SK-N-SH treated with all-trans-retinoic acid at 6 μM for 48 hours (cell line): ENCODE results near the gene PERM1.
"Not testable (repeated sequence)": the region's sequence is repeated elsewhere in the genome, so short reads cannot be mapped to it uniquely, and the experiment has no call there.

Source experiments
- ATAC-seq: fragments of 200-7000 bp; cut with Tn5 transposase; 3 replicates; pipeline ENCODE4 v1.9.1; 2020; ENCODE audit warnings: mild to moderate bottlenecking, moderate library complexity
- CSDC2 ChIP-seq: fragments of 250-450 bp; sonication (Bioruptor Pico); IDR thresholded peaks from 2 replicates; pipeline ENCODE4 v1.5.0; 2020; ENCODE audit warnings: mild to moderate bottlenecking, moderate library complexity
- ESRRG ChIP-seq: fragments of 250-450 bp; sonication (Bioruptor Pico); IDR thresholded peaks from 2 replicates; pipeline ENCODE4 v1.6.1; 2021; ENCODE audit warnings: mild to moderate bottlenecking
- ISL1 ChIP-seq: fragments of 250-450 bp; sonication (Bioruptor Pico); IDR thresholded peaks from 2 replicates; pipeline ENCODE4 v2.1.2; 2022; ENCODE audit warnings: mild to moderate bottlenecking, moderate library complexity
- POU6F1 ChIP-seq: fragments of 250-450 bp; sonication (Bioruptor Pico); IDR thresholded peaks from 2 replicates; pipeline ENCODE4 v1.8.0; 2021; ENCODE audit warnings: low read depth, mild to moderate bottlenecking, moderate library complexity, borderline replicate concordance
- PPARA ChIP-seq: fragments of 250-450 bp; sonication (Bioruptor Pico); IDR thresholded peaks from 2 replicates; pipeline ENCODE4 v1.5.0; 2020; ENCODE audit warnings: mild to moderate bottlenecking, borderline replicate concordance
- SNAI2 ChIP-seq: fragments of 250-450 bp; sonication (Bioruptor Pico); IDR thresholded peaks from 2 replicates; pipeline ENCODE4 v1.5.0; 2020; ENCODE audit warnings: mild to moderate bottlenecking, moderate library complexity
- TCF4 ChIP-seq: fragments of 250-450 bp; sonication (Bioruptor Pico); IDR thresholded peaks from 2 replicates; pipeline ENCODE4 v1.8.0; 2021; ENCODE audit warnings: mild to moderate bottlenecking, moderate library complexity, borderline replicate concordance
- TOX ChIP-seq: fragments of 250-450 bp; sonication (Bioruptor Pico); IDR thresholded peaks from 2 replicates; pipeline ENCODE4 v1.8.0; 2021; ENCODE audit warnings: mild to moderate bottlenecking, moderate library complexity, borderline replicate concordance
- ZC3H10 ChIP-seq: fragments of 250-450 bp; sonication (Bioruptor Pico); IDR thresholded peaks from 2 replicates; pipeline ENCODE4 v1.5.1; 2021; ENCODE audit warnings: mild to moderate bottlenecking, moderate library complexity
- ZFP3 ChIP-seq: fragments of 250-450 bp; sonication (Bioruptor Pico); IDR thresholded peaks from 2 replicates; pipeline ENCODE4 v1.5.0; 2020; ENCODE audit warnings: mild to moderate bottlenecking, moderate library complexity
- ZFP30 ChIP-seq: fragments of 450-650 bp; formaldehyde crosslinking; IDR thresholded peaks from 2 replicates; pipeline ENCODE4 v1.5.0; 2022; ENCODE audit warnings: mild to moderate bottlenecking, moderate library complexity
- ZNF70 ChIP-seq: fragments of 450-650 bp; formaldehyde crosslinking; IDR thresholded peaks from 2 replicates; pipeline ENCODE4 v1.5.0; 2020; ENCODE audit warnings: mild to moderate bottlenecking, moderate library complexity
- ZNF8 ChIP-seq: fragments of 450-650 bp; formaldehyde crosslinking; IDR thresholded peaks from 2 replicates; pipeline ENCODE4 v1.5.0; 2020; ENCODE audit warnings: mild to moderate bottlenecking, moderate library complexity
- TF ChIP-seq, protein P1 (sequence below): fragments of 250-450 bp; sonication (Bioruptor Pico); IDR thresholded peaks from 2 replicates; pipeline ENCODE4 v1.8.0; 2020; ENCODE audit warnings: mild to moderate bottlenecking, moderate library complexity, borderline replicate concordance
- TF ChIP-seq, protein P2 (sequence below): fragments of 250-450 bp; sonication (Bioruptor Pico); IDR thresholded peaks from 2 replicates; pipeline ENCODE4 v1.5.1; 2021; ENCODE audit warnings: mild to moderate bottlenecking, moderate library complexity
- TF ChIP-seq, protein P3 (sequence below): fragments of 250-450 bp; sonication (Bioruptor Pico); IDR thresholded peaks from 2 replicates; pipeline ENCODE4 v1.5.1; 2020; ENCODE audit warnings: low read depth, mild to moderate bottlenecking, moderate library complexity

Gene PERM1

GRCh38 chr1:981955-982558, at the start of gene PERM1:
TSS of gene PERM1 (minus strand) at chr1:982093. CDS start at chr1:981029, 1,064 bp downstream.
- TF ChIP-seq ZNF70 (CRISPR knock-in tag) = no peak
- TF ChIP-seq, all 23 proteins: peak for 0
- ATAC-seq = no peak

GRCh38 chr1:1030867-1031658, 49.2 kb upstream of the PERM1 start:
- ATAC-seq = not testable (repeated sequence)

DNA sequence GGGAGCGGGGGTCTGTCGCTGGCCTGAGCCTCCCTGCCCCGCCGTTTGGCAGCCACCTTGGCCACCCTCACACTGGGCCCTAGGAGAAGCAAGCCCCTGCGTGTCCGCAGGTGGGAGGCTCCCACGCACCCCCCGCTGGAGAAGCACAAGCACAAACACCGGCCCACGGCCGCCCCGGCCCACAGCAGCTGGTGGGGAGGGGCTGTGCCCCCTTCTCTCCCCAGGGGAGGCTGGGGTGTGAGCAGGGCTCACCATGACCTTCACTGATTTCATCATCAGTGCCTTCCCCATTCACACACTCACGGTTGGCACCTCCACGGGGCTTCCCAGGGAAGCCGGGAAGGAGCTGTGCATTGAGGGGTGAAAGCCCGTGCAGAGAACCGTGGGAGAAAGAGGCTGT, 45.9 kb upstream of the PERM1 start:
- no peak for ATAC-seq
- no peak for TF ChIP-seq TOX
- TF ChIP-seq, protein P1, sequence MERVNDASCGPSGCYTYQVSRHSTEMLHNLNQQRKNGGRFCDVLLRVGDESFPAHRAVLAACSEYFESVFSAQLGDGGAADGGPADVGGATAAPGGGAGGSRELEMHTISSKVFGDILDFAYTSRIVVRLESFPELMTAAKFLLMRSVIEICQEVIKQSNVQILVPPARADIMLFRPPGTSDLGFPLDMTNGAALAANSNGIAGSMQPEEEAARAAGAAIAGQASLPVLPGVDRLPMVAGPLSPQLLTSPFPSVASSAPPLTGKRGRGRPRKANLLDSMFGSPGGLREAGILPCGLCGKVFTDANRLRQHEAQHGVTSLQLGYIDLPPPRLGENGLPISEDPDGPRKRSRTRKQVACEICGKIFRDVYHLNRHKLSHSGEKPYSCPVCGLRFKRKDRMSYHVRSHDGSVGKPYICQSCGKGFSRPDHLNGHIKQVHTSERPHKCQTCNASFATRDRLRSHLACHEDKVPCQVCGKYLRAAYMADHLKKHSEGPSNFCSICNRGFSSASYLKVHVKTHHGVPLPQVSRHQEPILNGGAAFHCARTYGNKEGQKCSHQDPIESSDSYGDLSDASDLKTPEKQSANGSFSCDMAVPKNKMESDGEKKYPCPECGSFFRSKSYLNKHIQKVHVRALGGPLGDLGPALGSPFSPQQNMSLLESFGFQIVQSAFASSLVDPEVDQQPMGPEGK = no peak
- TF ChIP-seq POU6F1 = no peak
- TF ChIP-seq, protein P2, sequence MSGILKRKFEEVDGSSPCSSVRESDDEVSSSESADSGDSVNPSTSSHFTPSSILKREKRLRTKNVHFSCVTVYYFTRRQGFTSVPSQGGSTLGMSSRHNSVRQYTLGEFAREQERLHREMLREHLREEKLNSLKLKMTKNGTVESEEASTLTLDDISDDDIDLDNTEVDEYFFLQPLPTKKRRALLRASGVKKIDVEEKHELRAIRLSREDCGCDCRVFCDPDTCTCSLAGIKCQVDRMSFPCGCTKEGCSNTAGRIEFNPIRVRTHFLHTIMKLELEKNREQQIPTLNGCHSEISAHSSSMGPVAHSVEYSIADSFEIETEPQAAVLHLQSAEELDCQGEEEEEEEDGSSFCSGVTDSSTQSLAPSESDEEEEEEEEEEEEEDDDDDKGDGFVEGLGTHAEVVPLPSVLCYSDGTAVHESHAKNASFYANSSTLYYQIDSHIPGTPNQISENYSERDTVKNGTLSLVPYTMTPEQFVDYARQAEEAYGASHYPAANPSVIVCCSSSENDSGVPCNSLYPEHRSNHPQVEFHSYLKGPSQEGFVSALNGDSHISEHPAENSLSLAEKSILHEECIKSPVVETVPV (CRISPR knock-in tag) = no peak
- TF ChIP-seq ZFP3 (CRISPR knock-in tag) = no peak
- no peak for TF ChIP-seq ZNF8 (CRISPR knock-in tag)
- TF ChIP-seq PPARA (CRISPR knock-in tag) = no peak
- TF ChIP-seq, all 23 proteins: peak for 0

- ATAC-seq = no peak
- TF ChIP-seq, protein P2 (CRISPR knock-in tag) = no peak
- no peak for TF ChIP-seq SNAI2 (CRISPR knock-in tag)
- no peak for TF ChIP-seq TCF4 (CRISPR knock-in tag)
- no peak for TF ChIP-seq ZNF8 (CRISPR knock-in tag)
- no peak for TF ChIP-seq ZC3H10 (CRISPR knock-in tag)
- no peak for TF ChIP-seq ZNF70 (CRISPR knock-in tag)
- TF ChIP-seq ZFP3 (CRISPR knock-in tag) = no peak
- TF ChIP-seq CSDC2 (CRISPR knock-in tag) = no peak
- TF ChIP-seq ZFP30 (CRISPR knock-in tag) = no peak
- TF ChIP-seq, protein P1 = no peak
Observed at GRCh38 chr1:1026599-1027413, 44.9 kb upstream of the PERM1 start.

- TF ChIP-seq ESRRG (CRISPR knock-in tag) (no peak), ISL1 (CRISPR knock-in tag) (no peak), TOX (no peak), POU6F1 (no peak)
- TF ChIP-seq, protein P3, sequence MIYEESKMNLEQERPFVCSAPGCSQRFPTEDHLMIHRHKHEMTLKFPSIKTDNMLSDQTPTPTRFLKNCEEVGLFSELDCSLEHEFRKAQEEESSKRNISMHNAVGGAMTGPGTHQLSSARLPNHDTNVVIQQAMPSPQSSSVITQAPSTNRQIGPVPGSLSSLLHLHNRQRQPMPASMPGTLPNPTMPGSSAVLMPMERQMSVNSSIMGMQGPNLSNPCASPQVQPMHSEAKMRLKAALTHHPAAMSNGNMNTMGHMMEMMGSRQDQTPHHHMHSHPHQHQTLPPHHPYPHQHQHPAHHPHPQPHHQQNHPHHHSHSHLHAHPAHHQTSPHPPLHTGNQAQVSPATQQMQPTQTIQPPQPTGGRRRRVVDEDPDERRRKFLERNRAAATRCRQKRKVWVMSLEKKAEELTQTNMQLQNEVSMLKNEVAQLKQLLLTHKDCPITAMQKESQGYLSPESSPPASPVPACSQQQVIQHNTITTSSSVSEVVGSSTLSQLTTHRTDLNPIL (CRISPR knock-in tag) = no peak
- ATAC-seq = no peak
Observed at GRCh38 chr1:1025730-1026129, 43.8 kb upstream of the PERM1 start.
